DMS114 treated with DMSO at 0.1 percent for 48 hours (cell line): Measurements from ENCODE around the gene IDH1.
"Not testable (repeated sequence)": the region's sequence is repeated elsewhere in the genome, so short reads cannot be mapped to it uniquely, and the experiment has no call there.

Experiments
- DNase-seq: peaks from one replicate; lab custom pipeline; 2025; ENCODE audit not compliant: unreplicated experiment; lab: John Stamatoyannopoulos, UW

IDH1 gene

GRCh38 chr2:208222351-208222750 is 32.5 kb downstream of the IDH1 start:
- no peak for DNase-seq

GRCh38 chr2:208221873-208222272 is 33.0 kb downstream of the IDH1 start:
- DNase-seq, result not testable (repeated sequence)

- DNase-seq, result no peak
These were observed 44.0 kb downstream of the IDH1 start for GRCh38 chr2:208210688-208211451.

- DNase-seq, result no peak
These were observed 46.4 kb downstream of the IDH1 start for GRCh38 chr2:208208335-208209085.

GRCh38 chr2:208207769-208208168 is 47.1 kb downstream of the IDH1 start:
- DNase-seq, result no peak

- DNase-seq, result no peak
These were observed 50.7 kb downstream of the IDH1 start for GRCh38 chr2:208204166-208204565.

GRCh38 chr2:208195531-208195930 is 59.3 kb downstream of the IDH1 start:
- DNase-seq, result no peak

GRCh38 chr2:208192611-208193236 is 62.1 kb downstream of the IDH1 start:
- DNase-seq, result no peak

GRCh38 chr2:208189810-208190503 is 64.9 kb downstream of the IDH1 start, which contains the start of gene C2orf80:
Gene C2orf80, minus strand, starts transcription at chr2:208190030. Its CDS starts 3,044 bp downstream, at chr2:208186986.
- DNase-seq, result no peak

GRCh38 chr2:208189069-208189809 is 65.6 kb downstream of the IDH1 start:
- DNase-seq, result no peak

- no peak for DNase-seq
These were observed 68.0 kb downstream of the IDH1 start for GRCh38 chr2:208186893-208187292.

GRCh38 chr2:208186465-208186864 is 68.4 kb downstream of the IDH1 start:
- no peak for DNase-seq
